NCI-H2196 treated with DMSO at 0.1 percent for 48 hours (cell line): Measurements from ENCODE around the gene PDZD4.
A peak's percentile ranks its signal among the peaks of the same experiment; 100 is the strongest.

Experiments
- DNase-seq: peaks from one replicate; lab custom pipeline; 2025; ENCODE audit not compliant: unreplicated experiment; lab: John Stamatoyannopoulos, UW

PDZD4 gene

DNA sequence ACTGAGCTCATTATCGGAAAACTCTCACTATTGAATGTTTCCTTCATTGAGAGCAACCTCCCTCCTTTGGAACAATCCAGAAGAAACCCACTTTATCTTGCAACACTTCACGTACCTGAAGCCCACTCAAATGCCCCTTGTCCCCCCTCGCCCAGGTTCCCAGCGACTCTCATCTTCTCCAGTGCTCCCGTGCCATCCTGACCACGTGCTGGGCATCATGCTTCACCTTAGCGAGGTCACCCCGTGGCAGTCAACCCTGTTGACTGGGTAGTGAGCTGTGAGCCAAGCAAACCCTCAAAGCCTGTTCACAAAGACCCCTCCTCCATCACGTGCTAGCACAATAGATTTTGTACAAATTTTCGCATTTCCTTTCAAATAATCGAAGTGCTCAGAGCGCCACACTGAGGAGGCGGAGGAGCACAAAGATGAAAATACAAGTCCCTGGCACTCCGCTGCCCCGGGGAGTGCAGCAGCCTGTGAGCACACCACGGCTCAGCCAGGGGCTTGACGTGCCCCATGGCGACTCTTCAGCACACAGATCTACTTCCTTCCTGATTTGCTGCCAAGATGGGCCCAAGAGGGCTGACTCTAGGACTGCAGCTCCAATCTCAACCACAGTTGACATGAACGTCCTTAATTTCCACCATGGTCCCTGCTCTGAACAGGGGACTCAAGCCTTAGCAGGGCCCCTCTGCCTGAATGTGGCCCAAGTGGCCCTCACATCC, 15.6 kb downstream of the PDZD4 start:
- DNase-seq = no peak

DNA sequence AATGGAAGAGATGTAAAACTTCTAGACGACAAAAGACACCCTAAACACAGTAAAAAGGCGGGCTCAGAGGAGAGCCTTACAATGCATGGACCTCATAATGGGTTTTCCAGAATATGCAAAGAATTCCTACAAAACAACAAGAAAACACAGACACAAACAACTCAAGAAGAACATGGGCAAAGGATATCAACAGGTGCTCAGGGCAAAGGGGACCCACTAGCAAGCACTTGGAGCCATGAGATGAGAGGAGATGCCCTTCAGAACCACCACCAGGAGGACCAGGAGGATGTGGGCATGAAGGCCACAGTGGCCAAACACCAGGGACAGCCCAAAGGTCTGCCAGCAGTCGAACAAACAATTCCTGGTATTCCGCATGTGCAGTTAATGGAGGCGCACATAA, 17.2 kb downstream of the PDZD4 start:
- no peak for DNase-seq

DNA sequence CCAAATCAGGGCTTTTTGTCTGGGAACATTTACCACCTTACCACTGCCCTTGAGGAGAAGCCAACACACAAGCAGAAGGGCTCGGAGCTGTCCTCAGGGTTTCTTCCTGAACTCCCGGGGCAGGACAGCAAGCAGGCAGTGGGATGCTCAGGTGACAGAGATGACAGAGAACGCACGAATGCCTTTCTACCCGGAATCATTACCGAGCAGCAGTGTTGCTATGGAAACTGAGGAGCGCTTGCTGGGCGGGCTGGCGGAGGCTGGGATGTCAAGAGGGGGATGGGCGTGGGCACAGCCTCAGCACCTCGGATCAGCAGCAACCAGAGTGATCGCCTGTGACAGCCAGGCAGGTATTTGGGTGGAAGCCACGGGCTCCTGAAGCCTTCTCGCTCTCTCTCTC, 18.1 kb downstream of the PDZD4 start:
- no peak for DNase-seq

DNA sequence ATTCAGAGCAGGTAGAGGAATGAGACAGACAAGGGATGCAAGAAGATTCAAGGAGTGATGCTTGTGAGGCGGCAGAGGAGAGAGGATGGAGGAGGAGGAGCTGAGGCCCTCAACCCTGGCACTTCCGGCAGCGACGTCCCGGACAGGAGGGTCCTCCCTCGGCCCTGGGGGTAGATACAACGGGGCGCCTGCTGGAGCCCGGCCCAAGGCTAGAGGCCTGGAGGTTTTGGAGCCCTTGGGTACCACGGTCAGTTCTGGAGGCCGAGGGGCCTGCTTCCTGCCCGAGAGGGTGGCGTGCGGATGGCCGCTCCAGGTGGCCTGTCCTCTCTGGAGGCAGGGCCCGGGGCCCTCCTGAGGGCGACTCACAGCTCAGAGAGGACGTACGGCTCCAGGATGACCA, 22.4 kb downstream of the PDZD4 start:
- no peak for DNase-seq

DNA sequence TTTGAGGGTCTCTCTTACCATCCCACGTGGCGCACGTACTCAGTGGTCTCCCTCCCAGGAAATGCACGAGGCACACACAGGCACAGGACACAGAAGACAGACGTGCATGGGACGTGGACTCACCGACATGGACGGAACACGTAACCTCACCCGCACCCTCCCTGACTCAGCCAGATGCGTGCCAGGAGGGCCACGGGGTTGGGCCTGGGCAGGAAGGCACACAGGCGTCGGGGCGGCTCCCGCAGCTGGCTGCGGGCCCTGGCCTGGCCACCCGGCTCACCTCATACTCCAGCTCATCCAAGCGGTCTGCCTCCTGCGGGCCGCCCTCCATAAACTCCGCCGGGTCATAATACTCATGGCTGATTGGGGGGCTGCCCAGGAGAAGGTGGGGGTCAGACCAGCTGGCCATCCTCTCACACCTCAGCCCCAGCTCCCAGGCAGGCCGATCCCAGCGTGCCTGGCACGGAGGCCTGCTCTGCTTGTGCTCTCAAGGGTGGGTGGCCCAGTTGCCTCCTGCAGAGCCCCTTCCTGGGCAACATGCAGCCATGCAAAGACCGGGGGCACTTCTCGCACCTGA, 23.3 kb downstream of the PDZD4 start:
- no peak for DNase-seq

DNA sequence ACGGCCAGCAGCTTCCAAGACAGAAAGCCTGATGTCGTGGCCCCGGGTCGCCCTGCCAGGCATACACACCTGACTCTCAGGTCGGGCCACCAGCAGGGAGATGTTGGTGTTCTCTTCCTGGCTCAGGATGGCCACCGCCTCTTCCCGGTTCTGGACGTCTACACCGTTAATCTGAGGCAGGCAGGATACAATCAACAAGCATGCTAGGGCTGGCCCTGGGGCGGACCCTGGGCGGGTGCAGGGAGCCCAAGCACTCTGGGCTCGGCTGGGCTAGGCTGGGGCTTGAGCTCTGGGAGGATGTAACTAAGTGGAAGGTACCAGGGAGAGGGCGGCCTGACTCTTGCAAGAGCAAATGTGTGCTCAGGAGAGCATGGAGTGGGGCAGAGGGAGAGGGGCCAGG, 24.9 kb downstream of the PDZD4 start:
- no peak for DNase-seq

DNA sequence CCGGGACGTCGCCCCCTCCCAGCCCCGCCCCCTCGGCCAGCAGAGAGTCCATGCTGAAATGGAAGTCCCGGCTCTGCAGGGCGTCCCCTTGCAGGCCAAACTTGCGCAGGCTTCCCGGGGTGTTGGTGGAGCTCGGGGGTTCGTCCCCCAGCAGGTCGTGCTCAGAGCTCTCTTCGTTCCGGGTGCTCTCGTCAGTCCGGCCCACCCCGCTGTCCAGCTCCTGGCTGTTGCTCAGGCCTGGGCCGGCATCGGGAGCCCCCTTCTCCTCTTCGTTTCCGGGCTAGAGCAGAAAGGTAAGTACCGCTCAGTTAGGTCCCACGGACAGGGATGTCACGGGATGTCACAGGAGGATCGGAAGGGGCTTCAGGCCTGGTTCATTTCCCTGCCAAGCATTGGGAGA, 25.7 kb downstream of the PDZD4 start:
- DNase-seq = no peak

DNA sequence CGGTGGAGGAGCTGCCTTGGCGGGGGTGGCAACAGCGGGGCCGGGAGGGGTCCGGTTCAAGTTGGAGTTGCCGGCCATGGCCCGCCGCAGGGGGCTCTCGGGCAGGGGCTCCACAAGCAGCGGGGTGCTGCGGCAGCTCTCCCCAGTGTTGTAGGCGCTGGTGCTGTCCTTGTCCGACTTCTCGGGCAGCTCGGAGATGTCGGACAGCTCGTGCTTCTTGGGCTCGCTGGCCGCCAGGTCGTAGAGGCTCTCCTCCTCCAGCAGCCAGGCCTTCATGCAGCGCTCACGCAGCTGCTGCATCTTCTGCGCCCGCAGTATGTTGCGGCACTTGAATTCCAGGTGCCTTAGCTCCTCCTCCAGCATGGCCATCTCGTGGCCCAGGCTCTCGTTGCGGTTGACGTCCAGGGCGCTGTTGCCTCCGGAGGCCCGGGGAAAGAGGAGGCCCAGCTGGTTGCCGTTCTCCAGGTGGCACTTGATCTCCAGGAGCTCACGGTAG, 26.2 kb downstream of the PDZD4 start:
- no peak for DNase-seq

DNA sequence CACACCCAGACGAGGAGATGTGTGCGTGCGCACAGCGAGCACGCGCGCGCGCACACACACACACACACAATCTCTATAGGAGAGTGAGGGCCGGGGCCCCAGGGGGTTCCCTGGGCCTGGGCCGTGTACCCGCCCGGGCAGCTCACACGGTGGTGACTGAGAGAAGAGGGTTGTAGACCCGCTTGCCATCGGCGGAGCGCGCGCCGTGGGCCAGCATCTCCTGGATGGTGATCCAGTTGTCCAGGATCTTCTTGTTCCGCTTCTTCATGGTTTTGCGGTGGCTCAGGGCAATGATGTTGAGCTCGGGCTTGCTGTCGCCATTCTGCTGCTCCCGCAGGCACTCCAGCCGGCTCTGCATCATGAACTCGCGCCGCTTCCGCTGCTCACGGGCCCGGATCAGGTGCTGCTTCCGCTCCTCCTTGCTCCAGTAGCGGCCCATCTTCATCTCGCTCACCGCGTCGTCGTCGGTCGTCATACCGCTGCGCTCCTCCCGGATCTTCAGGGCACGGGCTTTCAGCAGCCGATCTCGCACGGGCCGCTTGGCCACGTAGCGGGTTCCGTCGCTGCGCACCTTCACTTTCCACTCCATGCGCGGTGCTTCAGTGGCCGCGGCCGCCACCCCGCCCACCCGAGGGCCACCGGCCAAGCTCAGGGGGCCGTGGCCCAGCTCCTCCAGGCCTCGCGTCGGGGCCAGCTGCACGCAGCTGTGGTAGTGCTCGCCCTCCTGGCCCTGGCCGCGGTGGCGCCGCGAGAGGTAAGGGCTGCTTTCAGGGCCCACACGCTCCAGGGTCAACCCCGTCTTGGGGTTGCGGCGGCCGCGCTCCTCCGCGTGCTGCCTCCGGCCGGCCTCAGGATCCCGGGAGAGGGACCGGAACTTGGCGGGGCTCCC, 26.9 kb downstream of the PDZD4 start:
- DNase-seq = no peak

DNA sequence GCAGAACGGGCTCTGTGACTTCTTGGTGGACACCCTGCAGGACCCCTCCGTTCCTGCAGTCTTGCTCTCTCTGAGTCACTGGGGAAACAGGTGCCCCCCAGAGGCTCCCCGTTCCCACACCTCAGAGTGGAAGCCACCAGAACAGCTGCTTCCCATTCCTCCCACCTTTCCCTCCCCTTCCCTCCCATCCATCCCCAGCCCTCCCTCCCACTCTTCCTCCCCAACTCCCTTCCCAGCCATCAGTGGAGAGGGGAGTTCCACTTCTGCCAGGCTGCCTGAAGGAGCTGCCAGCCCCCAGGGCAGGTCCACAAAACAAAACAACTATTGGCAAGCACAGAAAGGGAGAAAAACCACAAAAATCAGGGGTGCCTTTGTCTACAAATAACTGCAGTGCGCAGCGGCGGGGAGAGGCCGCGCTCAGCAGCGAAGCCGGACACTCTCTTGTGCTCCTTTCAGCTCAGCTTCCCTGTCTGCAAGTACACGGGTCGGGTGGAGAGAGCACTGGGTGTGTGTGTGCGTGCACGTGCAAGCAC, 27.8 kb downstream of the PDZD4 start:
- no peak for DNase-seq

DNA sequence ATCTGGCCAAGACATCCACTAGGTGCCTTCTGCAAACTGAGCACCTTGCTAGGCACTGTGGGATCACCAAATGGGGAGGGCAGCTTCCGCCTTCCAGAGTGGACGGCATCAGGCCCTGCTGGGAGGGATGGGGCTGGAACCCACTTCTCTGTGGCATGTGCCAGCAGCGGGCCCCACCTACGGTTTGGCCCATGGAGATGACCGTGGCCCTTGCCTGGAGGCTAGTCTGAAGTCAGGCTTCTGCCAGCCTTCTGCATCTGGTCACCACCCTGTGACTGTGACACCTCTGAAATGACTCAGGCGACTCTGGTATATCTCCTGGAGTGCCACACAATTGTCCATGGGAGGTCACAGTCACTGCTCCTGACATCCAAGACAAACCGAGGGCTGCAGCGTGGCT, 28.7 kb downstream of the PDZD4 start:
- DNase-seq = no peak

DNA sequence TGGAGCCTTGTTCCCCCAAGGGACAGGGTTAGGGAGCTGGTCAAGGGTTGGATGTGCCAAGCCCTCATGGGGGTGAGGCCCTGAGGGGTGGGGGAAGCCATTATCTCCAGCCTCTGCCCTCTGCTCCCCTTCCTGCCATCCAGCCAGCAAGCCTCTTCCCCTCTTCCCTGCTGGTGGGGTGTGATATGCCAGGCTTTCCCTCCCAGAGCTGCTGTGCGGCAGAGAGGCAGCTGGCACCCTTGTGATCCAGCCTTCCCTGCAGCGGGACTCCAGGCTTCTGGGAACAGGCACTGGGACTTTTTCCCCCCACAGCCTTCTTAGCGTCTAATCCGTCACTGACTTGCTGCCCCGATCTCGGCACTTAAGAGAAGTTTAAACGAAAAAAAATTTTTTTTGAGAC, 29.6 kb downstream of the PDZD4 start:
- no peak for DNase-seq

DNA sequence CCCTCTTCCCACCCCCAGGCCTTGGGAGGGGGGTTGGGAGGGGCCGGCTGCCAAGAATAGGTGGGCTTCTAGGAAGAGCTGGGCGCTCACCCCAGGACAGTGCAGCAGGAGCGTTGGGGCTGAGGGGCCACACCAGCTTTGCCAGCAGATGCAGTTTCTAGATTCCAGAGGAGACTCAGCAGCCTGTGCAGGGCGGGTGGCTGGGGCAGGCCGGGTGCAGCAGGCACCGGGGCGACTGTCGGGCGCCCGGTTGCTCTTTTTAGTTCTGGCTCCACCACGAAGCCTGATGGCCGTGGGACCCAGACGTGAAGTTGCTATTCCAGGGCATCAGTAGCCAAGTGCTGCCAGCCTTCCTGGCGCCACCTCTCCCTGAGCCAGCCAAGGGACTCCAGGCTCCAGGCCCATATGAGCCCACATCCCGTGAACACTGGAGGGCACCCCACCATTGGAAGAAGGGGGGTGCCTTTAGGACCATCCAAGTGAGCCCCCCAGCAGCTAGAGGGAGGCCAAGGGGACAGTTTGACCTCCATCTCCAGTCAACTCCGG, 30.1 kb downstream of the PDZD4 start:
- no peak for DNase-seq

DNA sequence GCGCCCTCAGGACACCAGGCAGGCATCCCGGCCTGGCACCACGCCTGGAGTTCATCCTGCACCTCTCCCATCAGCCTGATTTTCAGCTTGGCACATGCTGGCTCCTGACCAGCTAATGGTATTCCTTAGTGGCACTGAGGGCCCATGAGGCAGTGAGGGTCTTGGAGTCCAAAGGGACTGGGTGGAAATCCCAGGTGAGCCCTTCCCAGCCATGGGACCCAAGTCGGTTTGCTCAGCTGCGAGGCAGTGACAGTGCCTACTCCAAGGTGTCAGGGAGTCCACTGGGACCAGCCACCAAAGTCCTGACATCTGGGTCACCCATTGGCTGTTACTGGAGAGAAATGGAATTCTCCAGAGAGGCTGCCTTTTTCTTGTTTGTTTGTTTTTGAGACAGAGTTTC, 31.0 kb downstream of the PDZD4 start:
- no peak for DNase-seq

DNA sequence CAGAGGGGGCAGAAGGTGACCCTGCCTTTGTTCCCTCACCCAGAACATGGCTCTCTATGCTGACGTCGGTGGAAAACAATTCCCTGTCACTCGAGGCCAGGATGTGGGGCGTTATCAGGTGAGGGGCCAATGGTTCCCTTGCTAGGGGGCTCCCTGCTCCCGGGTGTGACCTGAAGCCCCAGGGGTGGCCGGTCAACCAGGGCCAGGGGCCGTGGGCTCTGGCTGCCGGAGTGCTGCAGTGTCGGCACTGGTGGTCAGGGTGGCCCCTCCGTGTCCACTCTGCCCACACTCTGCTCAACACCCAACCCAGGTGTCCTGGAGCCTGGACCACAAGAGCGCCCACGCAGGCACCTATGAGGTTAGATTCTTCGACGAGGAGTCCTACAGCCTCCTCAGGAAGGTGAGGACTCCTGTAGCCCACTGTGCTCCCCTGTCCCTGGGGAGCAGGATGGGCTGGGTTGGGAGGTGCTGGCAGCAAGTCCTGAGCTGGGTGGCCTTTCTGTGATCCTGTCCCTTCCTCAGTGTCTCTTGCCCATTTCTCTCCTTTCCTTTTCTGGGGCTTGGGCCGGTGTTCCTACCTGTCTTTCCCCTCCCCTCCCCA, 32.8 kb downstream of the PDZD4 start:
- DNase-seq = no peak

DNA sequence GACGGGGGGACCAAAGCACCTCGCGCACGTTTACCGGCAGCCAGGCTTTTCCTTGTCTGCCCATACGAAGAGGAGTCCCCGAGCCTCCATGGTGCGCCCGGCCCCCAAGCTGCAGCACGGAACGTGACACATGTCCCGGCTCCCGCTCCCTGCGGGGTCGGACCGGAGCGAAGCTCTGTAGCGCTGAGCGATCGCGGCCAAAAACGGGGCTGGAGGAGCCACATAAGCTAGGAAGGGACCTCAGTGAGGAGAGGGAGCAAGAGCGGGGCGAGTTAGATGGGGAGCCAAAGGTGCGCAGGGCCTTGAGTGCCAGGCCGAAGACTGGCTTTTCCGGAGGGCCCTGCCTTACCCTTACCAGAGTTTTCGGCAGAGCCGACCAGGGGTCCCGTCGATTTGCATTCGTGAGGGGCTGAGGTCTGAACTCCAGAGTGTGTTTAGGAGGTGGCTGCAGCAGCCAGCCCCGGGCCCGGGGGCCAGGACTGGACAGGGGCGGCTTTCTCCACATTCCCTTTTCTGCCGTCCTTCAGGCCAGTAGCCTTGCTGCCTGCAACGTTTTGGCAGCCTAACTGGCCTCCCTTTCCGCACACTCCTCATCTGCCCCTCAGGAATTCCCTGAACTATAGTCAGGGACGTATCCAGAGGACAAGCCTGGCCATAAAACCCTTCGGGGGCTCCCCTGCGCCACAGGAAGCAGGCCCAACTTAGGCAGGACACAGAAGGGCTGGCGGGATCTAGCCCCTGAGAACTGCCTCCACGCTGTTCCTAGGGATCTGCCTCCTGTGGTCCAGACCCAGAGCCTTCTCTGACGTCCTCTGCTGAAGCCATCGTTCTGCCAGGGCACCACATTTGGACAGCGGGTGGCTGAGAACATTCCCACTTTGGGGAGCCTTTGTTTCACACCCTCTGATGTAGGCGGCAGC, 35.2 kb downstream of the PDZD4 start:
- DNase-seq = no peak

DNA sequence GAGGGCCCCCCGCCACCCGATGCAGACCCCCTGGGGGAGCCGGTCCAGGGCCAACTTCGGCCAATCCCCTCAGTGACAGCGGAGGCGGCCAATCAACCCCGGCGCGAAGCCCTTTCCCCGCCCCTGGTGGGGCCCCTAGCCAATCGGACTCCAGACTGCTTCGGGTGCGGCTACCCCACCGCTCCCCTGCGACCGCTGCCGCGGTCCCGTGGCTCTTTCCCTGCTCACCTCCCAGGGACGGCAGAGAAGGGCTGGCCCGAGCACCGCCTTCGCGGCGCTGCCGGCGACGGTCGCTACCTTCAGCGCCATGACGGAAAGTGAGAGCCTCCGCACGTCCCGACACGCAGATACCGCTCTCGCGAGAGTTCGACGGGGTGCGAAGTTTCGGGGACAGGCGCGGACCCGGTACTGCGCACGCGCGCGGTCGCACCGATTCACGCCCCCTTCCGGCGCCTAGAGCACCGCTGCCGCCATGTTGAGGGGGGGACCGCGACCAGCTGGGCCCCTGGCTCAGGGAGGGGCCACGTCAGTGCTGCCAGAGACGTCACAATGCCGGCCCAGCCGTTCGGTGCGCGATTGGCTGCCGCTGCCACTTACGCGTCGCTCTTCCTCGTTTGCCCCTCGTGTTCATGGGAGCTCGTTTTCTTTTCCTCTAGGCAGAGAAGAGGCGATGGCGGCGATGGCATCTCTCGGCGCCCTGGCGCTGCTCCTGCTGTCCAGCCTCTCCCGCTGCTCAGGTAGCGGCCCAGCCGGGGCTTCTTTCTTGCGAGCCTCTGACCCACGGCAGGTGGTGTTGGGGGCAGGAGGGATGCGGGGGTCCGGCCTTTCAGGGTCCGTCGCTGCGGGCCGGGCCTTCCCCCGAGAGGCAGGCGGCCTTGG, 36.1 kb downstream of the PDZD4 start, which contains the start of the genes IDH3G and SSR4:
TSS of gene IDH3G (minus strand) at position 358 of the 879 bp plus-strand sequence. CDS start at position 309, 49 bp downstream.
TSS of gene SSR4 (plus strand) at position 651 of the 879 bp plus-strand sequence. CDS start at position 671, 20 bp downstream.
- peak; percentile 85 for DNase-seq

DNA sequence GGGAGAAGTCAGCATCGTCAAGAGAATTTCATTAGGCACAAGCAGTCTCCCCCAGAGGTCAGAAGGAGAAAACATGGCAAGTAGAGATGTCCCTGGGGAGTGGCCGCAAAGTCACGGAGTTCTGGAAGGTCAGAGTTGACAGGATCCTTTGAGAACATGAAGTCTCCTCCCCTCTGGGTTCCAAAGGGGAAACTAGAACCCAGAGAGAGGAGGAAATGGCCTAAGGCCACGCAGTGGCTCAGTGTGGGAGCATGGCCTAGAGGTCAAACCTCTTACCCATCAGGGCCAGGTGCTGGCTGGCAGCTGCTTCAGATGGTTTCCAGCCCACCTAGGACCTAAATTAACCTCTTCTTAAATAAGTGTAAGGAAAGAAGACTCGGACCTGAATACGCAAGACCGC, 37.1 kb downstream of the PDZD4 start:
- DNase-seq = no peak

DNA sequence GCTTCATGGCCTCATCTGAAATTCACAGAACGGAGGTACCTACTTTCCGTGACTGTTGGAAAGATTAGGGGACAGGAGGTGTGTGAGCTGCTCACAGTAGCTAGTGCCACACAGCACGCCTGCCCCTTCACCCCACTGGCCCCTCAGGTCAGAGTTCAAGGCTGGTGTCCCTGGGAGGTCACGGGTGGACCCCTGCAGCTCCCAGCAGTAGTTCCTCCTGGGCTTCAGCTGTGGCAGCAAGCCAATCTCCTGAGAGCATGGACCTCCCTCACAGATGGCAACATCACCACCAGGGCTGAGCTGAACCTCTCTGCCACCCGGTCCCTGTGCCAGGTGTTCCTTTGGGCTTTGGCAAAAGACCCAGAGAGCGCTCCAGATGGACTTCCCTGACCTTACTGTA, 38.0 kb downstream of the PDZD4 start:
- DNase-seq = no peak
